ENCODE data around the gene CBX8. TPM values are rescaled to one million over a fixed set of nuclear protein-coding genes. Genes with fewer than 3 reads are reported as not detected.

CBX8 gene
- total RNA-seq, result 1 to 10 TPM; 2.3 to 4.7 (median 2.6) TPM

- WGBS, 2 donors, result 0% methylated on average over 13 of the region's 79 CpGs; no CpG with 5 or more reads in 1 of the 2 donors
- Histone ChIP-seq H3K27me3 (peaks cover 17 to 85% (median 56%) of the 10 kb centered on the region in 4 donors), H3K9me3 (no peaks in the 10 kb centered on the region), H3K4me3 (peak within 1 kb of the TSS; percentile 58 to 92 (median 80)), H3K36me3 (peaks cover 0 to 13% (median 0%) of the 10 kb centered on the region in 3 donors), H3K27ac (peak within 1 kb of the TSS; percentile 65 to 91 (median 84)), H3K4me1 (peaks cover 59 to 87% (median 59%) of the 10 kb centered on the region in 3 donors)
- TF ChIP-seq, protein P1, sequence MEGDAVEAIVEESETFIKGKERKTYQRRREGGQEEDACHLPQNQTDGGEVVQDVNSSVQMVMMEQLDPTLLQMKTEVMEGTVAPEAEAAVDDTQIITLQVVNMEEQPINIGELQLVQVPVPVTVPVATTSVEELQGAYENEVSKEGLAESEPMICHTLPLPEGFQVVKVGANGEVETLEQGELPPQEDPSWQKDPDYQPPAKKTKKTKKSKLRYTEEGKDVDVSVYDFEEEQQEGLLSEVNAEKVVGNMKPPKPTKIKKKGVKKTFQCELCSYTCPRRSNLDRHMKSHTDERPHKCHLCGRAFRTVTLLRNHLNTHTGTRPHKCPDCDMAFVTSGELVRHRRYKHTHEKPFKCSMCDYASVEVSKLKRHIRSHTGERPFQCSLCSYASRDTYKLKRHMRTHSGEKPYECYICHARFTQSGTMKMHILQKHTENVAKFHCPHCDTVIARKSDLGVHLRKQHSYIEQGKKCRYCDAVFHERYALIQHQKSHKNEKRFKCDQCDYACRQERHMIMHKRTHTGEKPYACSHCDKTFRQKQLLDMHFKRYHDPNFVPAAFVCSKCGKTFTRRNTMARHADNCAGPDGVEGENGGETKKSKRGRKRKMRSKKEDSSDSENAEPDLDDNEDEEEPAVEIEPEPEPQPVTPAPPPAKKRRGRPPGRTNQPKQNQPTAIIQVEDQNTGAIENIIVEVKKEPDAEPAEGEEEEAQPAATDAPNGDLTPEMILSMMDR (IDR thresholded peaks at IDR 0.05), result peak in 3 of 6 experiments; percentile 33 to 64 (median 45)
- peak in 1 of 4 donors; percentile 59 for TF ChIP-seq POLR2A (IDR thresholded peaks at IDR 0.05)
- intact Hi-C loops (cut with DNase I), result loop anchor here (5.0 kb wide), 1 partner anchor 45 kb away; no protein-coding TSS in a partner anchor
- peak; percentile 96 for DNase-seq
These were observed at the start of gene CBX8 for GRCh38 chr17:79796763-79797491. Gene CBX8, minus strand, starts transcription at chr17:79797077. Its CDS starts 79 bp downstream, at chr17:79796998.

- Histone ChIP-seq H3K36me3 (no peaks in the 10 kb centered on the region), H3K9me3 (no peaks in the 10 kb centered on the region), H3K4me1 (peaks cover 46 to 55% (median 49%) of the 10 kb centered on the region in 3 donors), H3K27ac (peak overlapping the region; percentile 32 to 76 (median 70)), H3K27me3 (peaks cover 21 to 91% (median 34%) of the 10 kb centered on the region in 4 donors), H3K4me3 (peak overlapping the region in 2 of 4 donors; percentile 60 to 65)
- intact Hi-C loops (cut with DNase I), result no loop called here
- DNase-seq, result no peak
- TF ChIP-seq POLR2A (IDR thresholded peaks at IDR 0.05), result no peak
- TF ChIP-seq, protein P1 (IDR thresholded peaks at IDR 0.05), result no peak
- WGBS, 2 donors, result 11 to 36% methylated on average over 4 to 7 of the region's 7 CpGs
These were observed 48.7 kb upstream of the CBX8 start for GRCh38 chr17:79845601-79845949.

DNA sequence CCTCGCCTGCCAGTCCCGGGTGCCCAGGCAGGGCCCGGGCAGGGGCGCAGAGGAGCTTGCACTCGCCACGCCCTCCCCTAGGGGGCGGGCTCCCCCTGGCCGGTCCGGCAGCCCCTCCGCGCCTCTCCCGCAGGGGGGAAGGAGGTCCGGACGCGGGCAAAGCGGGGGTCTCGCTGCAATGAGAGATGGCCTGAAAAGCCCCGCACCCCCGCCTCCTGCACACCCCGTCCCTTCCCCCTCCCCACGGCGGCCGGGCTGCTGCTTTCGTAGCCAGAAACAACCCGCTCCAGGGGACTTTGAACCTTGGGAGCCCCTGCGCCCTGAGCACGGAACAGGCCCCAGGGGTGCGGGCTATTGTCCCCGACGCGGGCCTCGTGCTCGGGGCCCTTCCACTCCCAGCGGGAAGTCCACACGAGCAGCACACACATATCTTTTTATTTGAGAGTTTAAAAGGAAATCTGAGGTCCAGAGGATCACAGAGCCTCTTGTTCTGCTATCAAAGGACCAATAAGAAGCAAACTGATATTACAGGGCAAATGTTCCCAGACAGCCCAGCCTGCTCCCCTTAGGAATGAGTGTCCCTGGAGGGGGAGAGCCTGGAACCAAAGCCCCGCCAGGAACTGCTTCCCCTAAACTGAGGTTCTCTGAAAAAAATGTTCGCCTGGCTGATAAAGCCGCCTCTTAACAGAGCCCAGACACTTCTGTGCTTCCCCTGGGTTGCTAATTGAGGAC lies 48.2 kb upstream of the CBX8 start:
- H3K4me3 ChIP-seq, result peak overlapping the region; percentile 41 to 65 (median 57)
- H3K9me3 ChIP-seq, result no peaks in the 10 kb centered on the region
- H3K27me3 ChIP-seq, result peaks cover 21 to 96% (median 35%) of the 10 kb centered on the region in 4 donors
- TF ChIP-seq, protein P1 (IDR thresholded peaks at IDR 0.05), result peak; percentile 32 to 72 (median 44)
- TF ChIP-seq POLR2A (IDR thresholded peaks at IDR 0.05), result no peak
- H3K4me1 ChIP-seq, result peaks cover 49 to 60% (median 55%) of the 10 kb centered on the region in 3 donors
- peak overlapping the region; percentile 32 to 76 (median 70) for H3K27ac ChIP-seq
- H3K36me3 ChIP-seq, result no peaks in the 10 kb centered on the region
- WGBS, 2 donors, result 47 to 64% methylated on average over 3 of the region's 38 CpGs
- no peak for DNase-seq
- intact Hi-C loops (cut with DNase I), result loop anchor here (5.0 kb wide), 1 partner anchor 48 kb away; the partner anchor contains the start of gene CBX8

DNA sequence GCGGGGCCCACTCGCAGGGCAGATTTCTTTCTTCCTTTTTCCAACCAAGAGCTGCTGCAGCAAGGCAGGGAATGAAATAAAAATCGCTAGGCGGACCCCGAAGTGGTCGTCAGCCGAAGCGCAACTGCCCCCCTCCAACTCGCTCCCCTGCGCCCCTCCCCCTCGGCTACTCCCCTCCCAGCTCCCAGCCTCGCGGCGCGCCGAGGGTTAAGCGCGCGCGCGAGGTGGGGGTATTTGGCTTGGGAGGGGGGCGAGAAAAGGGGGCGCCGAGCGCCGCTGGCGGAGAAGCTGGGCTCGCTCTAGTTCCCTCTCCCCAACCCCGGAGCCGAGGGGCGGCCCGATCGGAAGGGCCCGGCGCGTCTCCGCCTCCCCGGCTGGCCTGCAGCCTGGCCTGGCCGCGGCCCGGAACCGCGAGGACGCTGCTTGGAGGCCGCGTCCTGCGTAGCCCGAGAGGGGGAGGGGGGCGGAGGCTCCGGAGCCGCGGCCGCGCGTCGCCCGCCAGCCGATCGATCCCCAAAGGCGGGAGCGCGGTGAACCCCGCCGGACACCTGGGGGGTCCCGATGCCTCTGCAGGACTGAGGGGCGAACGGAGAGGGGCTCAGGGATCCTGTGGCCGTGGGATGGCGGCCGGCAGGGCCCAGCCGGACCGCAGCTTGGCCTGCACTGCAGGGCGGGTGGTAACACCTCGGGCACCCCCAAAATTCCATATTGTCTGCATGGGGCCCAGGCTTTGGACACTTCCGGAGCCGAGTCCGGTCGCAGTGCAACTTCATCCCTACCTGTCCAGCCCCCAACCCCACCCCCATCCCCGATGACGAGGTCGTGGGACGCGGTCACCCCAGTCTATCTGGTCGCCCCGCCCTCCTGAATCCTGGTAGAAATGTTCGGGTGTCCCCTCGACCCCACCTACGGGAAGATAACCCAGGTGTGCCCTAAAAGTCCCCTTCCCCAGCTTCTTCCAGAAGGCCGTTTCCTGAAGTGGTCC lies 47.2 kb upstream of the CBX8 start:
- Histone ChIP-seq H3K27ac (peak overlapping the region; percentile 54 to 76 (median 70)), H3K4me3 (peak overlapping the region; percentile 41 to 65 (median 57)), H3K9me3 (no peaks in the 10 kb centered on the region), H3K27me3 (peaks cover 21 to 93% (median 35%) of the 10 kb centered on the region in 4 donors), H3K4me1 (peaks cover 52 to 66% (median 61%) of the 10 kb centered on the region in 3 donors), H3K36me3 (no peaks in the 10 kb centered on the region)
- intact Hi-C loops (cut with DNase I), result loop anchor here (5.0 kb wide), 1 partner anchor 47 kb away; the partner anchor contains the start of gene CBX8
- WGBS, 2 donors, result 0 to 3% methylated on average over 6 to 9 of the region's 89 CpGs
- TF ChIP-seq, protein P1 (IDR thresholded peaks at IDR 0.05), result no peak
- TF ChIP-seq POLR2A (IDR thresholded peaks at IDR 0.05), result peak in 1 of 4 donors; percentile 22
- DNase-seq, result no peak
